Measurements from ENCODE around the gene MAP3K20.

MAP3K20 gene

GRCh38 chr2:173217116-173217840 is 141.6 kb downstream of the MAP3K20 start:
- DNase-seq = no peak
- H3K4me3 Mint-ChIP-seq = no peak overlapping the region
- H3K4me1 Mint-ChIP-seq = peaks cover 5% of the 10 kb centered on the region
- H3K9me3 Mint-ChIP-seq = no peaks in the 10 kb centered on the region
- no peak for ATAC-seq
- H3K36me3 Mint-ChIP-seq (ENCODE audit: low read depth) = no peaks in the 10 kb centered on the region
- H3K27me3 Mint-ChIP-seq = no peaks in the 10 kb centered on the region
- H3K27ac Mint-ChIP-seq = no peak overlapping the region

- H3K36me3 Mint-ChIP-seq (ENCODE audit: low read depth) = no peaks in the 10 kb centered on the region
- H3K4me3 Mint-ChIP-seq = no peak overlapping the region
- H3K4me1 Mint-ChIP-seq = peaks cover 5% of the 10 kb centered on the region
- H3K27me3 Mint-ChIP-seq = no peaks in the 10 kb centered on the region
- DNase-seq (no peak), ATAC-seq (no peak)
- no peak overlapping the region for H3K27ac Mint-ChIP-seq
- H3K9me3 Mint-ChIP-seq = no peaks in the 10 kb centered on the region
Measured at GRCh38 chr2:173218326-173219056, 142.8 kb downstream of the MAP3K20 start.

GRCh38 chr2:173221132-173221695 is 145.6 kb downstream of the MAP3K20 start:
- Mint-ChIP-seq H3K4me1 (peaks cover 5% of the 10 kb centered on the region), H3K36me3 (ENCODE audit: low read depth) (no peaks in the 10 kb centered on the region)

GRCh38 chr2:173221937-173222594 is 146.4 kb downstream of the MAP3K20 start:
- DNase-seq = no peak
- Mint-ChIP-seq H3K27ac (no peak overlapping the region), H3K36me3 (ENCODE audit: low read depth) (no peaks in the 10 kb centered on the region), H3K4me3 (no peak overlapping the region), H3K27me3 (no peaks in the 10 kb centered on the region), H3K9me3 (no peaks in the 10 kb centered on the region), H3K4me1 (peaks cover 5% of the 10 kb centered on the region)
- ATAC-seq = no peak

More at GRCh38 chr2:173221132-173221695, 145.6 kb downstream of the MAP3K20 start:
- no peak overlapping the region for H3K27ac Mint-ChIP-seq
- no peaks in the 10 kb centered on the region for H3K27me3 Mint-ChIP-seq
- H3K9me3 Mint-ChIP-seq = no peaks in the 10 kb centered on the region
- H3K4me3 Mint-ChIP-seq = no peak overlapping the region
- ATAC-seq = no peak
- DNase-seq = no peak

GRCh38 chr2:173223871-173224270 is 148.2 kb downstream of the MAP3K20 start:
- H3K27me3 Mint-ChIP-seq = peaks cover 4% of the 10 kb centered on the region
- DNase-seq (no peak), ATAC-seq (no peak)
- H3K36me3 Mint-ChIP-seq (ENCODE audit: low read depth) = no peaks in the 10 kb centered on the region
- H3K9me3 Mint-ChIP-seq = no peaks in the 10 kb centered on the region
- H3K4me3 Mint-ChIP-seq = no peak overlapping the region
- no peak overlapping the region for H3K27ac Mint-ChIP-seq
- H3K4me1 Mint-ChIP-seq = peaks cover 3% of the 10 kb centered on the region

GRCh38 chr2:173226899-173227698 is 151.5 kb downstream of the MAP3K20 start:
- no peaks in the 10 kb centered on the region for H3K36me3 Mint-ChIP-seq (ENCODE audit: low read depth)
- ATAC-seq (no peak), DNase-seq (no peak)
- no peaks in the 10 kb centered on the region for H3K9me3 Mint-ChIP-seq
- H3K4me1 Mint-ChIP-seq = peaks cover 3% of the 10 kb centered on the region
- no peak overlapping the region for H3K27ac Mint-ChIP-seq
- H3K27me3 Mint-ChIP-seq = peaks cover 4% of the 10 kb centered on the region
- H3K4me3 Mint-ChIP-seq = no peak overlapping the region

- peaks cover 4% of the 10 kb centered on the region for H3K27me3 Mint-ChIP-seq
- ATAC-seq (no peak), DNase-seq (no peak)
- H3K27ac Mint-ChIP-seq = no peak overlapping the region
- H3K4me3 Mint-ChIP-seq = no peak overlapping the region
- no peaks in the 10 kb centered on the region for H3K9me3 Mint-ChIP-seq
- no peaks in the 10 kb centered on the region for H3K36me3 Mint-ChIP-seq (ENCODE audit: low read depth)
- peaks cover 3% of the 10 kb centered on the region for H3K4me1 Mint-ChIP-seq
Measured at GRCh38 chr2:173229086-173229485, 153.4 kb downstream of the MAP3K20 start.

- Mint-ChIP-seq H3K4me1 (peaks cover 3% of the 10 kb centered on the region), H3K4me3 (no peak overlapping the region), H3K9me3 (no peaks in the 10 kb centered on the region), H3K36me3 (ENCODE audit: low read depth) (no peaks in the 10 kb centered on the region), H3K27ac (no peak overlapping the region), H3K27me3 (peaks cover 4% of the 10 kb centered on the region)
- DNase-seq = no peak
- ATAC-seq = peak; percentile 20
Measured at GRCh38 chr2:173230181-173230580, 154.5 kb downstream of the MAP3K20 start.

- H3K27ac Mint-ChIP-seq = no peak overlapping the region
- peaks cover 4% of the 10 kb centered on the region for H3K27me3 Mint-ChIP-seq
- ATAC-seq (no peak), DNase-seq (no peak)
- no peak overlapping the region for H3K4me3 Mint-ChIP-seq
- H3K9me3 Mint-ChIP-seq = no peaks in the 10 kb centered on the region
- no peaks in the 10 kb centered on the region for H3K36me3 Mint-ChIP-seq (ENCODE audit: low read depth)
- peaks cover 3% of the 10 kb centered on the region for H3K4me1 Mint-ChIP-seq
Measured at GRCh38 chr2:173231042-173231441, 155.4 kb downstream of the MAP3K20 start.

- H3K27me3 Mint-ChIP-seq = peaks cover 4% of the 10 kb centered on the region
- DNase-seq (no peak), ATAC-seq (no peak)
- no peak overlapping the region for H3K27ac Mint-ChIP-seq
- H3K9me3 Mint-ChIP-seq = no peaks in the 10 kb centered on the region
- H3K4me1 Mint-ChIP-seq = peaks cover 3% of the 10 kb centered on the region
- H3K36me3 Mint-ChIP-seq (ENCODE audit: low read depth) = no peaks in the 10 kb centered on the region
- H3K4me3 Mint-ChIP-seq = no peak overlapping the region
Measured at GRCh38 chr2:173231465-173231864, 155.8 kb downstream of the MAP3K20 start.

- ATAC-seq = no peak
- no peak for DNase-seq
- peaks cover 3% of the 10 kb centered on the region for H3K4me1 Mint-ChIP-seq
- no peak overlapping the region for H3K4me3 Mint-ChIP-seq
- peaks cover 2% of the 10 kb centered on the region for H3K27me3 Mint-ChIP-seq
- no peaks in the 10 kb centered on the region for H3K36me3 Mint-ChIP-seq (ENCODE audit: low read depth)
- no peaks in the 10 kb centered on the region for H3K9me3 Mint-ChIP-seq
- H3K27ac Mint-ChIP-seq = no peak overlapping the region
Measured at GRCh38 chr2:173232956-173233744, 157.5 kb downstream of the MAP3K20 start.

- Mint-ChIP-seq H3K27me3 (no peaks in the 10 kb centered on the region), H3K9me3 (no peaks in the 10 kb centered on the region), H3K36me3 (ENCODE audit: low read depth) (no peaks in the 10 kb centered on the region), H3K4me3 (no peak overlapping the region), H3K4me1 (peaks cover 6% of the 10 kb centered on the region), H3K27ac (no peak overlapping the region)
- DNase-seq (no peak), ATAC-seq (no peak)
Measured at GRCh38 chr2:173235947-173236803, 160.5 kb downstream of the MAP3K20 start.

GRCh38 chr2:173238385-173238784 is 162.7 kb downstream of the MAP3K20 start:
- Mint-ChIP-seq H3K27me3 (no peaks in the 10 kb centered on the region), H3K4me1 (peaks cover 3% of the 10 kb centered on the region), H3K9me3 (no peaks in the 10 kb centered on the region), H3K36me3 (ENCODE audit: low read depth) (no peaks in the 10 kb centered on the region), H3K4me3 (no peak overlapping the region), H3K27ac (no peak overlapping the region)
- DNase-seq (no peak), ATAC-seq (no peak)
